RWPE2 (cell line): ENCODE results near the gene CORO2B.
A peak's percentile ranks its signal among the peaks of the same experiment; 100 is the strongest.

Experiments
- ATAC-seq: fragments of 200-7000 bp; cut with Tn5 transposase; 3 replicates; pipeline ENCODE4 v1.9.1; 2021; ENCODE audit warnings: low read depth
- DNase-seq: peaks from one replicate; pipeline ENCODE4 v3.0.0-alpha.2; 2020; ENCODE audit warnings: low spot score
- H3K27ac ChIP-seq: fragments of 450-650 bp; 2 replicates; pipeline ENCODE4 v1.5.1; 2017; ENCODE audit warnings: mild to moderate bottlenecking; ENCODE audit not compliant: poor library complexity, severe bottlenecking
- H3K27me3 ChIP-seq: fragments of 250-450 bp; sonication (Bioruptor Pico); 2 replicates; pipeline ENCODE4 v1.5.1; 2021; ENCODE audit warnings: mild to moderate bottlenecking, moderate library complexity; ENCODE audit not compliant: insufficient read depth, poor library complexity, severe bottlenecking
- H3K36me3 ChIP-seq: fragments of 250-450 bp; sonication (Bioruptor Pico); 2 replicates; pipeline ENCODE4 v1.5.1; 2020; ENCODE audit warnings: low read depth, mild to moderate bottlenecking, moderate library complexity
- H3K4me1 ChIP-seq: fragments of 250-450 bp; sonication (Bioruptor Pico); 2 replicates; pipeline ENCODE4 v1.5.1; 2021; ENCODE audit warnings: mild to moderate bottlenecking, moderate library complexity; ENCODE audit not compliant: insufficient read depth, poor library complexity, severe bottlenecking
- H3K4me3 ChIP-seq: fragments of 250-450 bp; sonication (Bioruptor Pico); 2 replicates; pipeline ENCODE4 v1.5.1; 2021; ENCODE audit warnings: mild to moderate bottlenecking, moderate library complexity; ENCODE audit not compliant: severe bottlenecking
- H3K9me3 ChIP-seq: fragments of 250-450 bp; sonication (Bioruptor Pico); 2 replicates; pipeline ENCODE4 v1.5.1; 2021; ENCODE audit warnings: mild to moderate bottlenecking, moderate library complexity; ENCODE audit not compliant: severe bottlenecking
- TF ChIP-seq, protein P1 (sequence below): fragments of 450-650 bp; IDR thresholded peaks from one replicate; pipeline ENCODE4 v1.5.1; 2017; ENCODE audit warnings: mild to moderate bottlenecking, moderate library complexity; ENCODE audit not compliant: poor library complexity, severe bottlenecking

Gene CORO2B

DNA sequence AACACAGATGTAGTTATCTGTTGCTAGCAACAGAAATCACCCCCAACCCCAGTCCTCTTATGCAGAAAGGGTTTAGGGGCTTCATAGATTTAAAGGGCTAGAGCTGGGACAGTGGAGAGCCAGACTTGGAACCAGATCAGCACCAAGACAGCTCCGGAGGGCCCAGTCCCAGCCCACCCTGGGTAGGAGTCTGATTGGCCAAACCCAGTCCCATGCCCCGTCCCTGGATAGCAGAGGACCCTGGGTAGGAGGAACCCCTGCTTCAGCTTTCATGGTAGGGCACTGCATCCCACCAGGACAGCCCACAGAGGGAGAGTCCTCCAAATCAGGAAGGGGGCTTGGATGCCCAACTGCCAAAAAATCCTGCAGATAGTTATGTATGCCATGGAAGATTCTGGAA is 103.0 kb downstream of the CORO2B start:
- ATAC-seq (no peak), DNase-seq (peak; percentile 42)
- Histone ChIP-seq H3K27me3 (no peaks in the 10 kb centered on the region), H3K36me3 (no peaks in the 10 kb centered on the region), H3K9me3 (no peaks in the 10 kb centered on the region), H3K4me3 (no peak overlapping the region), H3K4me1 (no peaks in the 10 kb centered on the region), H3K27ac (no peak overlapping the region)
- TF ChIP-seq, protein P1, sequence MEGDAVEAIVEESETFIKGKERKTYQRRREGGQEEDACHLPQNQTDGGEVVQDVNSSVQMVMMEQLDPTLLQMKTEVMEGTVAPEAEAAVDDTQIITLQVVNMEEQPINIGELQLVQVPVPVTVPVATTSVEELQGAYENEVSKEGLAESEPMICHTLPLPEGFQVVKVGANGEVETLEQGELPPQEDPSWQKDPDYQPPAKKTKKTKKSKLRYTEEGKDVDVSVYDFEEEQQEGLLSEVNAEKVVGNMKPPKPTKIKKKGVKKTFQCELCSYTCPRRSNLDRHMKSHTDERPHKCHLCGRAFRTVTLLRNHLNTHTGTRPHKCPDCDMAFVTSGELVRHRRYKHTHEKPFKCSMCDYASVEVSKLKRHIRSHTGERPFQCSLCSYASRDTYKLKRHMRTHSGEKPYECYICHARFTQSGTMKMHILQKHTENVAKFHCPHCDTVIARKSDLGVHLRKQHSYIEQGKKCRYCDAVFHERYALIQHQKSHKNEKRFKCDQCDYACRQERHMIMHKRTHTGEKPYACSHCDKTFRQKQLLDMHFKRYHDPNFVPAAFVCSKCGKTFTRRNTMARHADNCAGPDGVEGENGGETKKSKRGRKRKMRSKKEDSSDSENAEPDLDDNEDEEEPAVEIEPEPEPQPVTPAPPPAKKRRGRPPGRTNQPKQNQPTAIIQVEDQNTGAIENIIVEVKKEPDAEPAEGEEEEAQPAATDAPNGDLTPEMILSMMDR, result no peak

DNA sequence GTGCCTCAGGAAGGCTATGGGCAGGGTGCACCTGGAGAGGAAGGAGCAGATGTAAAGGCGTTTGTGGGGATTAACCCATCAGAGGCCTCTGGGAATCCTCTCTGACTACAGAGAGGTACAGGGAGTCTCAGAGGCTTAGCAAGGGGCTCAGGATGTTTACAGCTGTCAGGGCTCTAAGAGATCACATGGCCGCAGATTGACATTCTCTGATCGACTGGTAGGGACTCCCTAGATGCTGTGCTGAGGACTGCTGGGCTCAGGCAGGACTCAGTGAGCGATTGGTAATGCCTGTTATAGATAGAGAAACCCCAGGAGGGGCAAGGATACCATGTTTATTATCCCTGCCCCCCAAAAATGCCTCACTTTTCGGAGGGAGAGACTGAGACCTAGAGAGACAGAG is 103.5 kb downstream of the CORO2B start:
- ATAC-seq (no peak), DNase-seq (peak; percentile 18)
- Histone ChIP-seq H3K27ac (no peak overlapping the region), H3K9me3 (no peaks in the 10 kb centered on the region), H3K27me3 (no peaks in the 10 kb centered on the region), H3K36me3 (no peaks in the 10 kb centered on the region), H3K4me1 (no peaks in the 10 kb centered on the region), H3K4me3 (no peak overlapping the region)
- TF ChIP-seq, protein P1, result no peak

- no peak overlapping the region for H3K4me3 ChIP-seq
- TF ChIP-seq, protein P1, result no peak
- no peak for DNase-seq
- H3K27me3 ChIP-seq, result no peaks in the 10 kb centered on the region
- no peaks in the 10 kb centered on the region for H3K36me3 ChIP-seq
- H3K27ac ChIP-seq, result no peak overlapping the region
- H3K4me1 ChIP-seq, result no peaks in the 10 kb centered on the region
- no peak for ATAC-seq
- no peaks in the 10 kb centered on the region for H3K9me3 ChIP-seq
Observed at GRCh38 chr15:68683026-68683425, 104.2 kb downstream of the CORO2B start.

DNA sequence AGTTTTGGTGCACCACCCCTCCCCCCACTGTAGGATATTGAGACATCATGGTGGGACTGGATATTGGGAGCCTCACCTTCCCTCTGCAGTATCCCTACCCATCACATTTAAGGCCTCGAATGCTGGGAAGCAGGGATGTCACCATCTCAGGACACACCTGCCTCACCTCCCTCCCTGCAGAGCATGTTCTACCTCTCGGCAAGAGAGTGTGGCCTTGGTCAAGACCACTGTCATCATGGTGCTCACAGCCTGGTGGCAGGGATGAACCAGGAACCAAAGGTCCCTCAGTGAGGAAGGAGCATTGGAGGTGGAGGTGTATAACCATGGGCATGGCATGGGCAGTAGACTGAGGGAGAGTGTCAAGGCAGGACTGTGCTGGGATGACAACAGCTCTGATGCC is 104.8 kb downstream of the CORO2B start:
- H3K27me3 ChIP-seq, result no peaks in the 10 kb centered on the region
- ATAC-seq (no peak), DNase-seq (no peak)
- TF ChIP-seq, protein P1, result no peak
- H3K27ac ChIP-seq, result no peak overlapping the region
- no peaks in the 10 kb centered on the region for H3K9me3 ChIP-seq
- H3K36me3 ChIP-seq, result no peaks in the 10 kb centered on the region
- no peaks in the 10 kb centered on the region for H3K4me1 ChIP-seq
- H3K4me3 ChIP-seq, result no peak overlapping the region

DNA sequence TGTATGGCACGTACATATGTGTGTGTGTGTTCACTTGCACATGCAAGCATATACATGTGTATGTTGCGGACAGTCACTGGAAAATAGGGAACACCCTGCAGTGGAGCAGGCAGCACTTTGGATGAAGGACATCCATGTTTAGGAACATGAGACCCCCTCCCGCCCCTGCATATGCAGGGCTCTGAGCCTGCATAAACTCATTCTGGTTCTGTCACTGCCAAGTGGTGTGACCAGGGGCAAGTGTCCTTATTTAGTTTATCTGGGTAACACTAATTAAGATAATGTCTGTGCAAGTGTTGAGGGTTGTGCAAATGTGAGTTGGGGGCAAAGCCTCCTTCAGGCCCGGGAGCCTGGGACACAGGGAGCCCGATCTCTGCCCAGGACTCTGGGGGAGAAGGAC is 105.7 kb downstream of the CORO2B start:
- no peak for ATAC-seq
- Histone ChIP-seq H3K4me1 (no peaks in the 10 kb centered on the region), H3K4me3 (no peak overlapping the region), H3K9me3 (no peaks in the 10 kb centered on the region), H3K27ac (no peak overlapping the region), H3K27me3 (no peaks in the 10 kb centered on the region), H3K36me3 (no peaks in the 10 kb centered on the region)
- TF ChIP-seq, protein P1, result no peak
- DNase-seq, result no peak
